DND-41 (cell line): ENCODE data around the gene MYH15.

Experiments
- ATAC-seq: fragments of 200-7000 bp; cut with Tn5 transposase; 3 replicates; pipeline ENCODE4 v1.9.1; 2021; ENCODE audit warnings: low read depth; ENCODE audit not compliant: insufficient read depth
- DNase-seq: peaks from one replicate; pipeline ENCODE4 v3.0.0-alpha.2; 2020
- H2AFZ ChIP-seq: 2 replicates; pipeline ENCODE4 v1.6.0; 2012; ENCODE audit warnings: low read depth, low read length
- H3K27ac ChIP-seq: 2 replicates; pipeline ENCODE4 v1.5.1; 2012; ENCODE audit warnings: low read length, inconsistent platforms
- H3K27me3 ChIP-seq: fragments of 200-600 bp; sonication (generic); 2 replicates; pipeline ENCODE4 v1.6.0; 2012; ENCODE audit warnings: low read length, mild to moderate bottlenecking, inconsistent platforms; ENCODE audit not compliant: insufficient read depth, poor library complexity
- H3K36me3 ChIP-seq: 2 replicates; pipeline ENCODE4 v1.5.1; 2012; ENCODE audit warnings: low read length, inconsistent platforms; ENCODE audit not compliant: insufficient read depth
- H3K4me1 ChIP-seq: 2 replicates; pipeline ENCODE4 v1.5.1; 2012; ENCODE audit warnings: mild to moderate bottlenecking, low read length; ENCODE audit not compliant: insufficient read depth
- H3K4me2 ChIP-seq: 2 replicates; pipeline ENCODE4 v1.6.0; 2012; ENCODE audit warnings: mild to moderate bottlenecking, moderate library complexity, low read length, inconsistent platforms; ENCODE audit not compliant: insufficient read depth
- H3K4me3 ChIP-seq, 2 experiments: fragments of 200-600 bp in 1 of 2; shearing (Covaris generic) in 1 of 2; 2 replicates each; pipeline ENCODE4 v1.5.1; 2012 to 2016; ENCODE audit warnings: inconsistent platforms in 2 of 2, low read length in 2 of 2, mild to moderate bottlenecking in 2 of 2, low read depth in 1 of 2, moderate library complexity in 1 of 2
- H3K79me2 ChIP-seq: 2 replicates; pipeline ENCODE4 v1.6.0; 2012; ENCODE audit warnings: low read length, inconsistent platforms; ENCODE audit not compliant: insufficient read depth
- H3K9ac ChIP-seq: 2 replicates; pipeline ENCODE4 v1.6.0; 2012; ENCODE audit warnings: low read depth, mild to moderate bottlenecking, inconsistent platforms, low read length, moderate library complexity
- H3K9me3 ChIP-seq: 2 replicates; pipeline ENCODE4 v1.5.1; 2012; ENCODE audit warnings: low read length, moderate library complexity, mild to moderate bottlenecking, inconsistent platforms; ENCODE audit not compliant: insufficient read depth, severe bottlenecking
- H4K20me1 ChIP-seq: 2 replicates; pipeline ENCODE4 v1.6.0; 2012; ENCODE audit warnings: low read length; ENCODE audit not compliant: insufficient read depth
- EZH2 ChIP-seq: IDR thresholded peaks from 3 replicates; pipeline ENCODE4 v1.6.1; 2012; ENCODE audit warnings: borderline replicate concordance, low read depth, mild to moderate bottlenecking, moderate library complexity, low read length, inconsistent platforms; ENCODE audit not compliant: severe bottlenecking
- TF ChIP-seq, protein P1 (sequence below): IDR thresholded peaks from 2 replicates; pipeline ENCODE4 v1.5.1; 2012; ENCODE audit warnings: borderline replicate concordance, low read length, moderate library complexity, mild to moderate bottlenecking; ENCODE audit not compliant: poor library complexity, severe bottlenecking; ENCODE audit errors: extremely low read depth

MYH15 gene

GRCh38 chr3:108548304-108548703 lies 37.9 kb upstream of the MYH15 start:
- H3K36me3 ChIP-seq: peaks cover 69% of the 10 kb centered on the region
- DNase-seq: no peak
- H3K4me3 ChIP-seq: no peak overlapping the region
- H3K4me2 ChIP-seq: no peak overlapping the region
- no peaks in the 10 kb centered on the region for H3K9me3 ChIP-seq
- no peak for TF ChIP-seq EZH2
- no peak overlapping the region for H2AFZ ChIP-seq
- no peaks in the 10 kb centered on the region for H3K27me3 ChIP-seq
- no peaks in the 10 kb centered on the region for H4K20me1 ChIP-seq
- no peak overlapping the region for H3K27ac ChIP-seq
- H3K9ac ChIP-seq: no peak overlapping the region
- no peak for ATAC-seq
- H3K79me2 ChIP-seq: no peaks in the 10 kb centered on the region
- H3K4me1 ChIP-seq: no peaks in the 10 kb centered on the region

DNA sequence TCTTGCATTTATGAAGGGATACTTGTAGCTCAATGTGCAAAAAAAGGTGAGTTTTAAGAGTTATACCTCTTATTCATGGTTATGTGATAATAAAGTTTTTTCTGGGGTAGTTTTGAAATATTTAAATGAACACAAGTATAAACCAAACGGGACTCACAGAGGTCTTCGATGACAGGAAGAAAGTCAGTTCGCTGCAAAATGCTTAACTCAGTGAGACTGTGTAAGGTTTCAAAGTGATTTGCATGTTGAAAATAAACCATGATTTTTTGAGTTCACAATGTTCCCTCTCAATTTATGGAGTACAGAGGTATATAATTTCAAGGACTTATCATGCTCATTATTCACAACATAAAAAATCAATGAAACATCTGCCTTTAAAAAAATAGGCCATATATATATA lies 36.3 kb upstream of the MYH15 start:
- no peak overlapping the region for H2AFZ ChIP-seq
- no peak for ATAC-seq
- no peaks in the 10 kb centered on the region for H3K9me3 ChIP-seq
- DNase-seq: no peak
- H3K27ac ChIP-seq: no peak overlapping the region
- no peaks in the 10 kb centered on the region for H3K79me2 ChIP-seq
- peaks cover 55% of the 10 kb centered on the region for H3K36me3 ChIP-seq
- H3K9ac ChIP-seq: no peak overlapping the region
- no peaks in the 10 kb centered on the region for H3K4me1 ChIP-seq
- H3K27me3 ChIP-seq: no peaks in the 10 kb centered on the region
- H3K4me2 ChIP-seq: no peak overlapping the region
- no peak overlapping the region for H3K4me3 ChIP-seq
- TF ChIP-seq EZH2: no peak
- TF ChIP-seq, protein P1, sequence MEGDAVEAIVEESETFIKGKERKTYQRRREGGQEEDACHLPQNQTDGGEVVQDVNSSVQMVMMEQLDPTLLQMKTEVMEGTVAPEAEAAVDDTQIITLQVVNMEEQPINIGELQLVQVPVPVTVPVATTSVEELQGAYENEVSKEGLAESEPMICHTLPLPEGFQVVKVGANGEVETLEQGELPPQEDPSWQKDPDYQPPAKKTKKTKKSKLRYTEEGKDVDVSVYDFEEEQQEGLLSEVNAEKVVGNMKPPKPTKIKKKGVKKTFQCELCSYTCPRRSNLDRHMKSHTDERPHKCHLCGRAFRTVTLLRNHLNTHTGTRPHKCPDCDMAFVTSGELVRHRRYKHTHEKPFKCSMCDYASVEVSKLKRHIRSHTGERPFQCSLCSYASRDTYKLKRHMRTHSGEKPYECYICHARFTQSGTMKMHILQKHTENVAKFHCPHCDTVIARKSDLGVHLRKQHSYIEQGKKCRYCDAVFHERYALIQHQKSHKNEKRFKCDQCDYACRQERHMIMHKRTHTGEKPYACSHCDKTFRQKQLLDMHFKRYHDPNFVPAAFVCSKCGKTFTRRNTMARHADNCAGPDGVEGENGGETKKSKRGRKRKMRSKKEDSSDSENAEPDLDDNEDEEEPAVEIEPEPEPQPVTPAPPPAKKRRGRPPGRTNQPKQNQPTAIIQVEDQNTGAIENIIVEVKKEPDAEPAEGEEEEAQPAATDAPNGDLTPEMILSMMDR: no peak
- H4K20me1 ChIP-seq: no peaks in the 10 kb centered on the region

DNA sequence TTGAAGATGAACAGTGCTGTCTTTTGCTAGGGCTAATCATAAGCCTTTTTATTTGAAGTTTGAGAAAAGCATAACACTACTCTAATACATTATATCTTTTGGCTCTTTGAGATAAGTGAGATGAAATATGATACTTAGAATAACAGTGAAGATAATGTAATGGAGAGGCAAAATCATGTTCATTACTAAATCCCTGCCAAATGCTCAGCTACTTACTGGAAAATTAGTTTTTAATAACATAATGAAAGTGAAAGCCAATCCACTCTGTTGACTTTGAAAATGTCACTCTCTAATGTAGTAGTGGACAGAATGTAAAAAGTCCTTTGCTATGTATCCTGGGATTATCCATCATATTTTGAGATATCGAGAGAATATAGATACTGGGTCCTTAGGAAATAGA lies 35.9 kb upstream of the MYH15 start:
- peaks cover 51% of the 10 kb centered on the region for H3K36me3 ChIP-seq
- no peaks in the 10 kb centered on the region for H4K20me1 ChIP-seq
- H3K27me3 ChIP-seq: no peaks in the 10 kb centered on the region
- H3K4me3 ChIP-seq: no peak overlapping the region
- no peak overlapping the region for H2AFZ ChIP-seq
- H3K9ac ChIP-seq: no peak overlapping the region
- H3K9me3 ChIP-seq: no peaks in the 10 kb centered on the region
- H3K4me1 ChIP-seq: no peaks in the 10 kb centered on the region
- ATAC-seq: no peak
- DNase-seq: no peak
- TF ChIP-seq, protein P1: no peak
- TF ChIP-seq EZH2: no peak
- no peak overlapping the region for H3K4me2 ChIP-seq
- no peaks in the 10 kb centered on the region for H3K79me2 ChIP-seq
- no peak overlapping the region for H3K27ac ChIP-seq

GRCh38 chr3:108538083-108538482 lies 27.7 kb upstream of the MYH15 start:
- Histone ChIP-seq H3K4me1 (no peaks in the 10 kb centered on the region), H2AFZ (no peak overlapping the region), H3K27ac (no peak overlapping the region), H3K27me3 (no peaks in the 10 kb centered on the region), H3K79me2 (no peaks in the 10 kb centered on the region), H4K20me1 (no peaks in the 10 kb centered on the region), H3K9ac (no peak overlapping the region), H3K4me3 (no peak overlapping the region), H3K4me2 (no peak overlapping the region), H3K36me3 (peaks cover under 1% of the 10 kb centered on the region; the same call in 1 of the 2 replicates), H3K9me3 (no peaks in the 10 kb centered on the region)
- TF ChIP-seq, protein P1: no peak
- no peak for TF ChIP-seq EZH2
- DNase-seq (no peak), ATAC-seq (no peak)
